Neutrophil (primary cell): ENCODE results near the gene PI4KA.
"Not testable (repeated sequence)": the region's sequence is repeated elsewhere in the genome, so short reads cannot be mapped to it uniquely, and the experiment has no call there.

ENCODE experiments used
- H3K27ac ChIP-seq: fragments of 200-600 bp; sonication (generic); 2 replicates; pipeline ENCODE4 v1.5.1; 2016; ENCODE audit warnings: mild to moderate bottlenecking, moderate library complexity
- H3K27me3 ChIP-seq: fragments of 200-600 bp; sonication (generic); 2 replicates; pipeline ENCODE4 v1.6.0; 2016; ENCODE audit warnings: mild to moderate bottlenecking
- H3K36me3 ChIP-seq: fragments of 200-600 bp; sonication (generic); 2 replicates; pipeline ENCODE4 v1.5.1; 2017
- H3K4me1 ChIP-seq, 2 experiments: fragments of 200-600 bp in 1 of 2; sonication (generic) in 1 of 2; 1 replicate in 1 of 2; 2 replicates in 1 of 2; pipeline versions ENCODE4 v1.5.1 to v1.6.1; 2013 to 2016; ENCODE audit warnings: low read depth in 1 of 2, low read length in 1 of 2, mild to moderate bottlenecking in 1 of 2, moderate library complexity in 1 of 2; ENCODE audit not compliant: control insufficient read depth in 1 of 2, insufficient read depth in 1 of 2
- H3K4me3 ChIP-seq, 2 experiments: fragments of 200-600 bp in 1 of 2; sonication (generic) in 1 of 2; 1 replicate in 1 of 2; 2 replicates in 1 of 2; pipeline ENCODE4 v1.5.1; 2013 to 2016; ENCODE audit warnings: low read depth in 1 of 2, low read length in 1 of 2, mild to moderate bottlenecking in 1 of 2, moderate library complexity in 1 of 2
- H3K9me3 ChIP-seq: fragments of 200-600 bp; sonication (generic); 2 replicates; pipeline ENCODE4 v1.5.1; 2016
- CTCF ChIP-seq: fragments of 200-600 bp; sonication (generic); IDR thresholded peaks from 2 replicates; pipeline ENCODE4 v1.5.1; 2016; ENCODE audit warnings: antibody characterized with exemption

Gene PI4KA

DNA sequence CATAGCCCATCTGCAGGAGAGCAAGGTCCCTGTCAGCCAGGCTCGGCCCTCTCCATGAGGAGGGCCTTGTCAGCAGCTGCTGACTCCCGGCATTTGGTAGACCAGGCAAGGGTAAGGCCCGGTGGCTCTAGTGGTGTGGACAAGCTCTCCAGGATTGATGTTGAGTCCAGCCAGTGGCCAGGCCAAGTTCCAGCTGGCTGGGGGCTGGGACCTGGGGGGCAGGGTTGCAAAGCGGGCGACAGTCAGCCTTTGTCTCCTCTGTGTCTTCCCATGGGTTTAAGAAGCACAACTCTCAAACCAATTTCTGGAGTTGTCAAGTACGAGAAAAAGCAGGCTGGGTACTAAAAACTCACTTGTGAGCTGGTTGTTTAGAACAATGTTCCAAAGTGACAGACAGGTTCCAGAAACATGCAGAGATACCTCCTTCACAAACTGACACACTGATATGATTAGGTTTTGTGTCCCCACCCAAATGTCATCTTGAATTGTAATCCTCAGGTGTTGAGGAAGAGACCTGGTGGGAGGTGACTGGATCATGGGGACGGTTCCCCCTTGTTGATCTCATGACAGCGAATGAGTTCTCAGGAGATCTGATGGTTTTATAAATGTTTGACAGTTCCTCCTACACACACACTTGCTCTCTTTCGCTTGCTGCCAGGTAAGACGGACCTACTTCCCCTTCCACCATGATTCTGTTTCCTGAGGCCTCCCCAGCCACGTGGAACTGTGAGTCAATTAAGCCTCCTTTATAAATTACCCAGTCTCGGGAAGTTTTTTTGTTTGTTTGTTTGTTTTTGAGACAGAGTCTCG lies 137.0 kb downstream of the PI4KA start:
- Histone ChIP-seq H3K9me3 (no peaks in the 10 kb centered on the region), H3K27ac (peak overlapping the region; percentile 64), H3K36me3 (peaks cover 53% of the 10 kb centered on the region), H3K4me3 (no peak overlapping the region), H3K4me1 (peaks cover 7 to 9% of the 10 kb centered on the region in 2 experiments), H3K27me3 (no peaks in the 10 kb centered on the region)
- no peak for TF ChIP-seq CTCF

- Histone ChIP-seq H3K27me3 (no peaks in the 10 kb centered on the region), H3K36me3 (peaks cover 53% of the 10 kb centered on the region), H3K9me3 (no peaks in the 10 kb centered on the region), H3K4me3 (no peak overlapping the region), H3K4me1 (peaks cover 7 to 9% of the 10 kb centered on the region in 2 experiments), H3K27ac (peak overlapping the region; percentile 64)
- TF ChIP-seq CTCF: no peak
Measured at GRCh38 chr22:20720692-20721408, 137.8 kb downstream of the PI4KA start.

GRCh38 chr22:20718727-20719126 lies 139.9 kb downstream of the PI4KA start:
- not testable (repeated sequence) for H3K4me1 ChIP-seq, H3K9me3 ChIP-seq, H3K27me3 ChIP-seq, H3K27ac ChIP-seq, H3K4me3 ChIP-seq
- peaks cover 59% of the 10 kb centered on the region for H3K36me3 ChIP-seq

GRCh38 chr22:20717981-20718380 lies 140.6 kb downstream of the PI4KA start:
- not testable (repeated sequence) for H3K27ac ChIP-seq, H3K27me3 ChIP-seq, H3K9me3 ChIP-seq, H3K4me3 ChIP-seq, H3K4me1 ChIP-seq
- peaks cover 67% of the 10 kb centered on the region for H3K36me3 ChIP-seq

GRCh38 chr22:20717213-20717866 lies 141.3 kb downstream of the PI4KA start:
- H3K27ac ChIP-seq, H3K9me3 ChIP-seq, H3K4me3 ChIP-seq, H3K27me3 ChIP-seq, H3K4me1 ChIP-seq: not testable (repeated sequence)
- peaks cover 71% of the 10 kb centered on the region for H3K36me3 ChIP-seq

GRCh38 chr22:20713116-20713515 lies 145.5 kb downstream of the PI4KA start:
- H3K4me1 ChIP-seq, H3K9me3 ChIP-seq, H3K27me3 ChIP-seq, H3K4me3 ChIP-seq, H3K27ac ChIP-seq: not testable (repeated sequence)
- H3K36me3 ChIP-seq: peaks cover 73% of the 10 kb centered on the region

GRCh38 chr22:20709966-20710365 lies 148.6 kb downstream of the PI4KA start:
- not testable (repeated sequence) for H3K27me3 ChIP-seq, H3K4me1 ChIP-seq, H3K4me3 ChIP-seq, H3K27ac ChIP-seq, H3K9me3 ChIP-seq
- peaks cover 54% of the 10 kb centered on the region for H3K36me3 ChIP-seq

DNA sequence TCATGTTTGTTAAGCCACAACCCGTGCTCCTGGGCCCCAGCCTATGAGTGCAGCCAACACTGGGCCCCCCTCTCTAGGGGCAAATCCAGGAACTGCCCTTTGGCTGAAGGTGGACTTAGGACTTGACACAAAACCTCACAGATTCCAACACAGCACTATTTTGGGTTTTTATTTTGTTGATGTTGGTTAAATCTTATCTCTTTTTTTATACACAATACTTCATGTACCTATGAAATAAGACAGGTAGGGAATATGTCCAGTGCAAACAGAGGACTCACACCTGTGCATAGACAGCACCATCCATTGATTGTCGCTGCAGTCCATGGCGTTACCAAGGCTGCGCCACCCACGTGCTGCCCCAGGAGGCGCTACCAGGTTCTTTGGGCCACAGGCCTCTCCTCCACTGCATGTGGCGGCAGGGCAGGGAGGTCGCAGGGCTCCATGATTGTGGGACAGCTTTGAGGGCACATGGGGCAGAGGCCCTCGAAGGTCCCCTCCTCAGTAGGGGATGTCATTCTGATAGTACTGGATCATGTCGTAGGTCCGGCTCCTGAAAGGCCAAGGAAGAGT lies 151.0 kb downstream of the PI4KA start:
- H3K27me3 ChIP-seq: peaks cover 22% of the 10 kb centered on the region
- H3K9me3 ChIP-seq, H3K4me3 ChIP-seq, H3K27ac ChIP-seq, H3K4me1 ChIP-seq: not testable (repeated sequence)
- peaks cover 32% of the 10 kb centered on the region for H3K36me3 ChIP-seq

DNA sequence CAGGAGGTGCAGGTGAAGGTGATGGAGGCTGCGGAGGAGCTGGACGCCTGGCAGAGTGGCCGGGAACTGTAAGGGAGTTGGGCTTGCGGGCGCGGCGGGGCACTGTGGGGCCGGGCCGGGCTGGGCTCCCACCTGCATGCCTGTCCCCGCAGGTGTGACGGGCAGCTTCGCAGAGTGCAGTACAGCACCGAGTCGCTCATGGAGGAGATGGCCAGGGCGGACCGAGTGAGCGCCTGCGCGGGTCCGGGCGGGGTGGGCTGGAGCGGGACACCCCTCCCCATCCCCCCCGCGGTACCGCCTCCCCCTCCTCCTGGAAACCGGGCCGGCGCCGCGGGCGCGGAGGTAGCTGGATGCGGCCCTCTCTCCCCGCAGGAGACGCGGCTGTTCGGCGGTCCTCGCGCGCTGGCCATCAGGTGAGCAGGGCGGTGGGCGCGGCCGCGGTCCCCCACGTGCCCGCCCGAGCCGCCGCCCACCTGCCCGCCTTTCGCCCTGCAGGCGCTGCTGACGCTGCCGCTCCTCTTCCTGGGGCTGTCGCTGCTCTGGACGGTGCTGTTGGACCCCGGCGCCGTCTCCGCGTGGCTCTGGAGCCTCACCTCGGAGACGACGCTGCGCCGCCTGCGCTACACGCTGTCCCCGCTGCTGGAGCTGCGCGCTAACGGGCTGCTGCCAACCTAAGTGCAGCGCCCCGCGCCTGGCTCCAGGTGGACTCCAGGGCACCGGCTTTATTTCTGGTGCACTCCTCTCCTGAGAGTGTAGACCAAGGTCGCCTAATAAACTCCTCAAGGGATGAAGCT lies 154.6 kb downstream of the PI4KA start:
- Histone ChIP-seq H3K27me3 (peaks cover 39% of the 10 kb centered on the region), H3K36me3 (peaks cover 12% of the 10 kb centered on the region), H3K4me1 (peaks cover 4 to 16% of the 10 kb centered on the region in 2 experiments), H3K4me3 (peak overlapping the region; percentile 43 to 81)
- not testable (repeated sequence) for H3K27ac ChIP-seq, H3K9me3 ChIP-seq

DNA sequence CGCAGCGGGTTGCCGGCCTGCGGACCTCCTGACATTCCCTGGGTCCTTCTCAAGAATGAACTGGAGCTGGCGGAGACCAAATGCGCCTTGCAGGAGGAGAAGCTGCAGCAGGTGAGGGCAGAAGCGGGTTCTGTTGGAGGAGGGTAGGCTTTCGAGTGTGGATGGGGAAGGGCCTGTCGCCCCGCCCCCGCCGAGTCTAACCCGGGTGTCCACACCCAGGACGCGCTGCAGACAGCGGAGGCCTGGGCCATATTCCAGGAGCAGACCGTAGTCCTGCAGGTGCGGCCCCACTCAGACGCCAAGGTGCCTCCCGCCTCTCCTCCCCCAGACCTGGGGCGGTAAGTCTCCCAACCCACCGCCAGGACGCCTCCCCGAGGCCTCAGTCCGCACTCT lies 155.2 kb downstream of the PI4KA start:
- H3K36me3 ChIP-seq: peaks cover 11% of the 10 kb centered on the region
- H3K27me3 ChIP-seq: peaks cover 39% of the 10 kb centered on the region
- H3K9me3 ChIP-seq: not testable (repeated sequence)
- H3K4me3 ChIP-seq: peak overlapping the region; percentile 43 to 81
- H3K4me1 ChIP-seq: peaks cover 4 to 16% of the 10 kb centered on the region in 2 experiments
- peak overlapping the region; percentile 85 for H3K27ac ChIP-seq
